GM18951 (cell line): ENCODE data around the gene TMEM87B.
"Not testable (repeated sequence)": the region's sequence is repeated elsewhere in the genome, so short reads cannot be mapped to it uniquely, and the experiment has no call there.

Experiments used
- POLR2A ChIP-seq: IDR thresholded peaks from 4 replicates; pipeline ENCODE4 v1.6.1; 2011; ENCODE audit warnings: mild to moderate bottlenecking; ENCODE audit not compliant: insufficient read length, insufficient read depth; ENCODE audit errors: extremely low read depth
- in situ Hi-C: fragments of 300-500 bp; cut with MboI; formaldehyde crosslinking; loops from one replicate; pipeline ENCODE4 v1.12.0; 2022; ENCODE audit warnings: low sequenced_read_pairs, mixed read lengths, inconsistent platforms; ENCODE audit not compliant: unreplicated experiment

TMEM87B gene

DNA sequence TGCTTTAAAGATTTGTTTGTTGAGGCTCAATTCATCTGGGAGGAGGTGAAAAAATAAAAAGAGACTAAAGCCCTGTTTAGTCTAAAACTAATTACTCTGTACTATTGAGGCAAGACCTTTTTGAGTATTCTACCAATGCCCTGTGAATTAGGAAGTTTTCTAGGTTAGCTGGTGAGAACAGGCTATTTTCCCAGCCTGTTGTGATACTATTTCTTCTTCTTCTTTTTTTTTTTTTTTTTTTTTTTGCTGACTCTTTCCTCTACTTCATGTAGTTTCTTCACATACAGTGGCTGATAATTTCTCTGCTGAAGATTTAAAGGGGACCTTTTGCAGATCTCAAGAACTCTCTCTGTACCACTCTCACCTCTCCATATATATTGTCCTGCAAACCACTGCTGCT, 8.8 kb upstream of the TMEM87B start:
- TF ChIP-seq POLR2A, result no peak
- in situ Hi-C loops, result no loop called here

GRCh38 chr2:112047537-112048235, 7.4 kb upstream of the TMEM87B start:
- TF ChIP-seq POLR2A, result no peak
- in situ Hi-C loops, result no loop called here

DNA sequence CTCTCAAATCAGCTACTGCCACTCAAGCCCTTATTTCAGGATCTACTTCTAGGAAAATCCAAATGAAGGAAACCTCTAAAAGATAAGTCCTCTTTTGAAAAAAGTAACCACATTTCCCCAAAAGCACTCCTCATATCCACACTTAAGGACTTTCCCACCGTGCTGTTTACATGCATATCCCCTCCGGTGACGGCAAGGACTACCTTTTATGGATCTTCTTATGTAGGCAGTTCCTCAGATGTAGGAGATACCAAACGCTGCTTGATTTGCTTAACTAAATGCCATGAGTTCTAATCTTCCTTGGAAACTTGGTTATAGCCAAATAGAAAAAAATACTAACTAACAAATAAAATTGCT, 6.9 kb upstream of the TMEM87B start:
- TF ChIP-seq POLR2A, result no peak
- in situ Hi-C loops, result no loop called here

DNA sequence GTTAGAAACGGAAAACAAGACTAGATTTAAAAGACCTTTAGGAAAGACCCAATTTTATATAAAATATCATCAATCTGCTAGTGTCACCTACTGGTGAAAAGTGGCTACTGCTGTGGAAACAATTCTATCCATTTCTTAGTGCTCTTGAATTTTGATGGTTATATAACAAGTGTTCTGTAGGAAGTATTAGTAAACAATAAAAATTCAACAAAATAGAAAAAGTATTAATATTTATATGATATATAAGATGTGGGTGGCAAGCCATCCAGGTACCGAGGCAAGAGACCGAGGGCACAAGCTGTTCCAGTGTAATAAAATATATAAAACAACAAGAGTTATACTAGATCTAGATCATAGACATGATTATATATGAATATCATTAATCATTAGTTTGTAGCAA, 6.2 kb upstream of the TMEM87B start:
- in situ Hi-C loops, result no loop called here
- no peak for TF ChIP-seq POLR2A

- no peak for TF ChIP-seq POLR2A
- in situ Hi-C loops, result loop anchor here (5.0 kb wide), 1 partner anchor 158 kb away; no protein-coding TSS in a partner anchor
Measured at GRCh38 chr2:112050316-112050715, 4.8 kb upstream of the TMEM87B start.

- in situ Hi-C loops, result loop anchor here (5.0 kb wide), 1 partner anchor 162 kb away; no protein-coding TSS in a partner anchor
- TF ChIP-seq POLR2A, result peak; percentile 46
Measured at GRCh38 chr2:112053917-112054846, 887 bp upstream of the TMEM87B start.

GRCh38 chr2:112055730-112056625, 909 bp downstream of the TMEM87B start:
- TF ChIP-seq POLR2A, result no peak
- in situ Hi-C loops, result no loop called here

- TF ChIP-seq POLR2A, result no peak
- in situ Hi-C loops, result no loop called here
Measured at GRCh38 chr2:112056626-112056987, 1.5 kb downstream of the TMEM87B start.

GRCh38 chr2:112059671-112060070, 4.6 kb downstream of the TMEM87B start:
- in situ Hi-C loops, result no loop called here
- TF ChIP-seq POLR2A, result no peak

DNA sequence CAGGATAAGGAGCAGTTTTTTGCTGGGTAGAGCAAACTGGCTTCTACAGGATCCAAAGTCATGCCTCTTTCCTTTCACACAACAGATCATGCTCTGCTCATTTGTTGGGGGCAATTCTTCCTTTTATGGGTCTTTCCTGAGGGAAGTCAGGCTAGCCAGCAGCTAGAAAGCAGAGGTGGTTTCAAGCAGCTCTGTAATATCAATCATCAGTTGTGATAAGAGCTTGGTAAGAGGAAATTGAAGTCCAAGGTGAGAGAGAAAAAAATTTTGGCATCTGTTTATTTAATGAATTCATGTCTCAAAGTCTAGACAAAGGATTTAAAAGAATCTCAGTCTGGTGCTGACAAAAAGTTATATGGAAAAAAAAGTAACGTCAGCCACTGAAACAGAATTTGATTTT, 6.2 kb downstream of the TMEM87B start:
- TF ChIP-seq POLR2A, result no peak
- in situ Hi-C loops, result no loop called here

DNA sequence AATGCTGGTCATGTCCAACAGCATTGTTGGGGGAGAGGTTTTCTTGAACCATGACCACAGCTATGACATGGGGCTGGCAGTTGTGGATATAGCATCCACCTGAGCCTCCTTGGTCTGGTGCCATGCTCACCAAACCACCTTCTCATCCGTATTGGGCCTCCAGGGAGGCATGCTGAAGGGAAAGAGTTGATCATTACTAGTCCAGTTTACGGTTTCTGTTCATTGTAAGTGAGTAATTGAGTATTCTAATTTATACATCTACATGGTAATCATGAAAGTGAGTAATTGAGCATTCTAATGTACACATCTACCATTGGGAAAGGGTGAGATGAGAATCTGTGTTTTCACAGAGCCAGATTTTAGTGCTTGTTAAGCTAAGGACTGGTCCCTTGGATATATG, 6.8 kb downstream of the TMEM87B start:
- in situ Hi-C loops, result no loop called here

DNA sequence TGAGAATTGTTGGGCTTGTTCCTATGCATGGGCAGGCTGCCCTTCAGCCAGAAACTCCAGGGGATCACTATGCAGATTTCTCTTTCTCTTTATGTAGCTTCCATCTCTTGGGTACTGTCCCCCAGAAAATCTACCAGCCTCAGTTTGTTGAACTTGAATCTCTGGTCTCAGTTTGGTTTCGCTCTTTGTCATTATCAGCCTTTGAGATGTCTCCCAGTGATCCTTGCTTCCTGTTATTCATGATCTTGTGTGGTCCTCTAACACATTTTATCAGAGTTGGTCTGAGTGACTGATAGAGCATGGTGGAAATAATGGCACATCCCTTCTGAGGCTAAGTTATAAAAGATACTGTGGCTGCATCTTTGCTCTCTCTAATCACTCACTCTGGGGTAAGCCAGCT, 7.8 kb downstream of the TMEM87B start:
- TF ChIP-seq POLR2A, result no peak
- in situ Hi-C loops, result no loop called here

More for the DNA sequence above, 6.8 kb downstream of the TMEM87B start:
- no peak for TF ChIP-seq POLR2A

DNA sequence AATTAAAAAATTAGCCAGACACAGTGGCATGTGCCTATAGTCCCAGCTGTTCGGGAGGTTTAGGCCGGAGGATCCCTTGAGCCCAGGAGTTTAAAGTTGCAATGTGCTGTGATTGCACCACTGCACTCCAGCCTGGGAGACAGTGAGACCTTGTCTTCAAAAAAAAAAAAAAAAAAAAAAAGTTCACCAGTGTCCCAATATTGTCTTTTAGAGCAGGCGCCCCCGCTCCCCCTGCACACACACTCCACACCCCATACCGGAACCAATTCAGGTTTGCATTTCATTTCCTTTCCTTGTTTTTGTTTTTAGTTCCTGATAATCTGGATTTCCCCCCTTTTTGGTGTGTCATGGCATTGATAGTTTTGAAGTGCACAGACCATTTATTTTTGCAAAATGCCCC, 10.4 kb downstream of the TMEM87B start:
- in situ Hi-C loops, result no loop called here
- no peak for TF ChIP-seq POLR2A

- no peak for TF ChIP-seq POLR2A
- in situ Hi-C loops, result no loop called here
Measured at GRCh38 chr2:112065966-112066365, 10.9 kb downstream of the TMEM87B start.

GRCh38 chr2:112069794-112070193, 14.7 kb downstream of the TMEM87B start:
- in situ Hi-C loops, result not testable (repeated sequence)
